Muscle of back (tissue), 11 donors: ENCODE results near the gene ELOVL5. TPM values are rescaled to one million over a fixed set of nuclear protein-coding genes. Genes with fewer than 3 reads are reported as not detected.
"Not testable (repeated sequence)": the region's sequence is repeated elsewhere in the genome, so short reads cannot be mapped to it uniquely, and the experiment has no call there.

ENCODE experiments used
- DNase-seq, 3 donors: peaks; one replicate each; pipeline versions ENCODE4 v3.0.0 to v3.0.0-alpha.2; 2013
- polyA plus RNA-seq, 10 donors: library from polyadenylated mRNA; unstranded; fragments of 120-200 nt; gene quantifications; one replicate each; pipeline ENCODE4 v1.2.1, GENCODE V29; 2013; ENCODE audit not compliant: insufficient read length in 10 of 10

Gene ELOVL5
- polyA plus RNA-seq, 10 donors = 29.5 to 58.5 (median 38.2) TPM

GRCh38 chr6:53309059-53309900, 39.5 kb downstream of the ELOVL5 start:
- peak in 1 of 3 donors; percentile 47 for DNase-seq

DNA sequence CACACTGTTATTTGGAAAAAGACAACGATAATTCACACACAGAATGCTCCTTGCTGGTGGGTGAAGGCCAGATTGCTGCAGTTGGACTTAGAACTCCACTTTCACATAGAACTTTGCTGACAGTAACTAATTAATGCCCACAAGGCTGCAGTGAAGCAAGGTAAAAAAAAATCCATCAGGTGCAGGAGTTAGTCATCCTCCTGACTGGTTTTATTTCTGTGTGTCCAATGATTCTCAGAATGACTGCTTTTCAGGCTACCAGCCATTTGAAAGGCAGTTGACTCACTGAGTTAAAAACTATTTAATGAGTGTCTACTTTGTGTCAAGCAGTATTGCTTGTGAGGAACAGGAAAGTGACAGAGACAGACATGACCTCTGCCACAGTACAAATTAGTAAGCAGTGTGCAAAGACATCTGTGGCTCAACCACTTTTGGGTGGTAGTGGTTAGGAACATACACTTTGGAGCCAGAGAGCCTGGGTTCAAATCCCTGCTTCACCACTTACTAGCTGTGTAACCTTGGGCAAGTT, 41.9 kb downstream of the ELOVL5 start:
- DNase-seq = no peak

DNA sequence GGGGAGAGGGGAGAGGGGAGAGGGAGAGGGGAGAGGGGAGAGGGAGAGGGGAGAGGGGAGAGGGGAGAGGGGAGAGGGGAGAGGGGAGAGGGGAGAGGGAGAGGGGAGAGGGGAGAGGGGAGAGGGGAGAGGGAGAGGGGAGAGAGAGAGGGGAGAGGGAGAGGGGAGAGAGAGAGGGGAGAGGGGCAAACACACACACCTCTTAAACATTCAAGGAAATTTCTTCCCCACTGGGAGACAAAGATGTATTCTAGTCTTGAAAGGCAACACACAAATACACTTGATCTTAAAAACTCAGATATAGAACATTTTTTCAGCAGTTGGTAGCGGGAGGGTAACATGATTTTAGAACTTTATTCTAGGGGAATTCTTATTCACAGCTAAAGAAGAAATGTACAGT, 42.5 kb downstream of the ELOVL5 start:
- not testable (repeated sequence) for DNase-seq

- not testable (repeated sequence) for DNase-seq
Observed at GRCh38 chr6:53305506-53306005, 43.2 kb downstream of the ELOVL5 start.

DNA sequence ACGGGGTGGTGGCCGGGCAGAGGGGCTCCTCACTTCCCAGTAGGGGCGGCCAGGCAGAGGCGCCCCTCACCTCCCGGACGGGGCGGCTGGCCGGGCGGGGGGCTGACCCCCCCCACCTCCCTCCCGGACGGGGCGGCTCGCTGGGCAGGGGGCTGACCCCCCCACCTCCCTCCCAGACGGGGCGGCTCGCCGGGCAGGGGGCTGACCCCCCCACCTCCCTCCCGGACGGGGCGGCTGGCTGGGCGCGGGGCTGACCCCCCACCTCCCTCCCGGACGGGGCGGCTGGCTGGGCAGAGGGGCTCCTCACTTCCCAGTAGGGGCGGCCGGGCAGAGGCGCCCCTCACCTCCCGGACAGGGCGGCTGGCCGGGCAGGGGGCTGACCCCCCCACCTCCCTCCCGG, 43.8 kb downstream of the ELOVL5 start:
- not testable (repeated sequence) for DNase-seq

- DNase-seq = peak in 1 of 3 donors; percentile 72
Observed at GRCh38 chr6:53302678-53303360, 45.9 kb downstream of the ELOVL5 start.

- DNase-seq = no peak
Observed at GRCh38 chr6:53301801-53302537, 46.8 kb downstream of the ELOVL5 start.

GRCh38 chr6:53300656-53301551, 47.8 kb downstream of the ELOVL5 start:
- DNase-seq = no peak

DNA sequence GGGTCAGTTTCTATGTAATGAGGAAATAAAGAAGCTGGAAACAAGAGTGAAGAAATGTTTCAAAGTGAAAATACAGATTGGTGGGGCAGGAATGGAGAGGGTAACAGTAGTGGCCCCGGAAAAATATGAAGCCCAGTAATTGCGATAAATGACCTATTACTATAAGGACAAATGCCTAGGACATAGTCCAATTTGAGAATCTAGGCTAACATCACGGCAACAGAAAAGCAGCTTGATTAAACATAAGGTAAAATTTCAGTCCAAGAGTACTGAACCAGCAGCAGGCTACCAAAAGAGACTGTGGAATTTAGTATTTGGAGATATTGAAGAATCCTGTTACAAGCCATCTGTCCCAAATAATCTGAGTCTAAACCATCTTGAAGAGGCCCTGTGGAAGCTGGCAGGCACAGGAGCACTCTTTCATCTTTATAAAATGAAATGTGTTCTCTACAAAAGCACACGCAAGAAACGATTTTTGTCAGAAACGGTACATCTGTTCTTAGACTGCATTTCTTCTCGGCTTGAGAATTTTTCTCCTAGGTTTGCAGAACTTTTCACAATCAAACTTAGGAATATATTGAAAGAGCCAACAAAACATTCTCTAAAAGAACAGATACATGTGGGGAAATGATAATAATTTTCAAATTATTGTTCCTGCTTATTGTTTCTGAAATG, 49.3 kb downstream of the ELOVL5 start:
- no peak for DNase-seq

DNA sequence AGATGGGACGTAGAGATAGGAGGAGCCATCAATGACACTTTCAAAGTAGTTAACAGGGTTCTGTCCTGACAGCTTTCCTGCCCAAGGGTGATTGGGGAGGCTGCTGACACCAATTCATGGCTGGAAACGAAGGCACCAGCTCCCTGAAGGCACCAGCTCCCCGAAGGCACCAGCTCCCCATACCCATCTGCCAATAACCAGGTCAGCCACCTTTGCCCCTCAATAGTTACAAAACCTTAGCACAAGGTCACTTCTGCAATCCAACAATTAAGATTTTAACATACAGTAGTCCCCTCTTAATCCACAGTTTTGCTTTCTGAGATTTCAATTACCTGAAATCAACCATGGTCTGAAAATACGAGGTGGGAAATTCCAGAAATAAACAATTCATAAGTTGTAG, 51.7 kb downstream of the ELOVL5 start:
- no peak for DNase-seq

- DNase-seq = no peak
Observed at GRCh38 chr6:53295176-53295575, 53.6 kb downstream of the ELOVL5 start.

GRCh38 chr6:53294611-53295010, 54.1 kb downstream of the ELOVL5 start:
- no peak for DNase-seq

- no peak for DNase-seq
Observed at GRCh38 chr6:53294095-53294494, 54.7 kb downstream of the ELOVL5 start.

- no peak for DNase-seq
Observed at GRCh38 chr6:53293691-53294090, 55.1 kb downstream of the ELOVL5 start.

- DNase-seq = no peak
Observed at GRCh38 chr6:53290537-53291510, 57.9 kb downstream of the ELOVL5 start.

- peak in 1 of 3 donors; percentile 58 for DNase-seq
Observed at GRCh38 chr6:53287336-53288225, 61.2 kb downstream of the ELOVL5 start.

- no peak for DNase-seq
Observed at GRCh38 chr6:53284901-53285300, 63.8 kb downstream of the ELOVL5 start.

- DNase-seq = peak in 1 of 3 donors; percentile 40
Observed at GRCh38 chr6:53282741-53283140, 66.0 kb downstream of the ELOVL5 start.
